GM18858 (cell line): ENCODE data around the gene PCNX3.

Experiments used
- ATAC-seq: cut with Tn5 transposase; IDR thresholded peaks from one replicate; pipeline ENCODE4 v1.9.1; 2021; ENCODE audit not compliant: unreplicated experiment

The PCNX3 gene

GRCh38 chr11:65580031-65580692 lies 35.4 kb upstream of the PCNX3 start:
- ATAC-seq = no peak

DNA sequence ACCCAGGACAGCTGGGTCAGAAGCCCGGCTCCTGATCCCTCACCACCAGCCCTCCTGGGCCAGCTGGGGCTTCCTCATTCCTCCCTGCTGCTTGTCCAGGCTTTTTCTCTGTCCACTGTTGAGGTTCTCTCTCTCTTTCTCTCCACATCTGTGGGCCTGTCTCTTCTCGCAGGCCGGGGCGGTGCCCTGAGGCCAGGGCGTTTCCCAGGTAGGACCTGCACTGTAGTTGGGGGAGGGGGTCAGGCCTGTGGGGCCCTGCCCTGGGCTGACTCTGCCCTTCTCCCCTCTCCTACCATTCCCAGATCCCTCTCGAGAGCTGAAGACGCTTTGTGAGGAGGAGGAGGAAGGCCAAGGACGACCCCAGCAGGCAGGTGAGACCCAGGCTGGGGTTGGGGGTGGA lies 34.8 kb upstream of the PCNX3 start:
- ATAC-seq = no peak

DNA sequence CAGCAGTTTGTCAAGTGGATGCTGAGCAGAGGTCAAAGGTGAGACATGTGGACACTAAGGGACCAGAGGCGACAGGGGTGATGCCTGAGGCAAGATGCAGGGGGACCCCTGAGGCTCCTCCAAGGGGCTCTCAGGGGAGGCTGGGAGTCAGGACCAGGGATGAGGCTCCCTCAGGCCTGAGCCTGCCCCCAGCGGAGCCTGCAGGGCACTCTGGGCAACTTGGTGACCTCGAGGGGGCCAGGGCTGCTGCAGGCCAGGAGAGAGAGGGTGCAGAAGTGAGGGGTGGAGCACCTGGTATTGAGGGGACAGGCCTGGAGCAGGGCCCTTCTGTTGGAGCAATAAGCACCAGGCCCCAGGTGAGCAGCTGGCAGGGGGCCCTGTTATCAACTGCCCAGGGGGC lies 33.6 kb upstream of the PCNX3 start:
- ATAC-seq = no peak

DNA sequence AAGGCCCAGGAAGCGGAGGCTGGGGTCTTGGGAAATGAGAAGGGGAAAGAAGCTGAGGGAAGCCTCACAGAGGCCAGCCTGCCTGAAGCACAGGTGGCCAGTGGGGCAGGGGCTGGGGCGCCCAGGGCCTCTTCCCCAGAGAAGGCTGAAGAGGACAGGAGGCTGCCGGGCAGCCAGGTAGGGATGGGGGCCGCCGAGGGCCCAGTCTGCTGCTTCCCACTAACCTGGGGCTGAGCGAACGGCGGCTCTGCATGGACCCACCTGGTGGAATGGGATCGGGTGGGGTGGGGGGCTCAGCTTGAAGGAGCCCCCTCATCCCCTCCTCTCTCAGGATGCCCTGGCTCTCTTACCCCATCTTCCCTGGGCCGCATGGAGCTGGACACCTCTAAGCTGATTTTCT lies 32.0 kb upstream of the PCNX3 start:
- ATAC-seq = no peak

- no peak for ATAC-seq
Observed at GRCh38 chr11:65584106-65584505, 31.5 kb upstream of the PCNX3 start.

DNA sequence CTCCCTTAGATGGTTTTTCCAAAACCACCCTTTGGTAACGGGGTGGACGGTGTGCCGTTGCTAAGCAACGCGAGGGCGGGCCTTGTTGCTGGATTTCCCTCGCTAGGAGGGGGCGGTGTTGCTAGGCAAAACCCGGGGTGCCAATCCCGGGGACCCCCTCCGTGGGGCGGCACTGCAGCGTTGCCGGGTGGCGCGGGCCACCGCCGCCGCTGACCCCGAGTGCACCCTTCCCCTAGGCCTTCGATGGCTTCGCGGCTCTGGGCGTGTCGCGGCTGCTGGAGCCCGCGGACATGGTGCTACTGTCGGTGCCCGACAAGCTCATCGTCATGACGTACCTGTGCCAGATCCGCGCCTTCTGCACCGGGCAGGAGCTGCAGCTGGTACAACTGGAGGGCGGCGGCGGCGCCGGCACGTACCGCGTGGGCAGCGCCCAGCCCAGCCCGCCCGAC lies 30.8 kb upstream of the PCNX3 start:
- ATAC-seq = no peak

DNA sequence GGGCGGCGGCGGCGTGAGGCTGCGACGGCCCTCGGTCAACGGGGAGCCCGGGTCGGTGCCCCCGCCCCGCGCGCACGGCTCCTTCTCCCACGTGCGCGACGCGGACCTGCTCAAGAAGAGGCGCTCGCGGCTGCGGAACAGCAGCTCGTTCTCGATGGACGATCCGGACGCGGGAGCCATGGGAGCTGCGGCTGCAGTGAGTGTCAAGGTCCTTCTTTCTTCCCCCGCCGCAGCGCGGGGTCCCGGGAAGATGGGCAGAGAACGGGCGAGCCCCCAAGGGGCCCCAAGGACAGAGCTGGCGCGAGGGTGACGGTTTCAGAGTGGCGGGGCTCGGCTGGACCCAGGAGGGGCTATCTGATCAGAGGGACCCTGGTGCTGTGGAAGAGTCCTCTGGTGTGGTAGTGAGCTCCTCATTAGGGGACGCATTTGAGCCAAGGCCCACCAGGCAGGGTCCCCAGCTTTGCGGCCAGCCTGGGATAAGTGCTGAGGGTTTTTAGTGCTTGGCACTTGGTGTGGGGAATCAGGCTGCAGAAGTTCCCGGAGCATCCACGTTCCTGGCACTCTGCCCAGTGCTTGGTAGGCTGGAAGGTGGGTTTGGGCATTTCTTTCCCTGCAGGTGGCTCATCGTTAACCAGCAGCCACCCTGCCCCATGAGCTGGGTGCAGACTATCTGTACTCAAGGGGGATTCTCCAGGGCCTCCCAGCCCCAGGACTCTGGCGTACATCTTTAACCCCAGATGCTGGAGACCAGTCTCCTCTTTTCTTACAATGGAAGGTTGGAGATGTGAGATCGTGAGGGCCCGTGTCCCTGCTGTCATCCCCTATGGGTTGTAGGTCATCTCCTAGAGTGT lies 30.0 kb upstream of the PCNX3 start:
- ATAC-seq = no peak

GRCh38 chr11:65586247-65586630 lies 29.3 kb upstream of the PCNX3 start:
- no peak for ATAC-seq

DNA sequence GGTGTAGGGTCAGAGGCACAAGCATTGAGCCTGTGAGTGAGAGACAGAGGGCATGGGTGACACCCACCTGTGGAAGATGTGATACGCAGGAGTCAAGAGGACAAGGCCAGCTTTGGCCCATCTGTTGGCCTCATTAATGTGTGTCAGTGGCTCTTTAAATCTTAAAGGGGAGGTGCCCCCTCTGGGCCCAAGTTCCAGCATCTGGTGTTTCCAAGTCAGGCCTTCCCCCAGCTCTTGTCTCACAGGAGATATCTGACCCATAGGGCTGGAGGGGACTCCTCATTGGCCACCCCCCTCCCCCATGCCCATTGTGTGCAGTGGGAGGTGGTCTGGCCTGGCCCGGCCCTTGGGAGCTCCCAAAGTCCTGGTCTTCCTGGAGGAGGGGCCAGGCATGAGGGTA lies 28.9 kb upstream of the PCNX3 start:
- ATAC-seq = no peak

GRCh38 chr11:65588199-65589054 lies 27.1 kb upstream of the PCNX3 start:
- ATAC-seq = peak; percentile 57

GRCh38 chr11:65589444-65590239 lies 25.9 kb upstream of the PCNX3 start:
- no peak for ATAC-seq

GRCh38 chr11:65590240-65590738 lies 25.3 kb upstream of the PCNX3 start:
- ATAC-seq = no peak

GRCh38 chr11:65591939-65592857 lies 23.4 kb upstream of the PCNX3 start:
- no peak for ATAC-seq

DNA sequence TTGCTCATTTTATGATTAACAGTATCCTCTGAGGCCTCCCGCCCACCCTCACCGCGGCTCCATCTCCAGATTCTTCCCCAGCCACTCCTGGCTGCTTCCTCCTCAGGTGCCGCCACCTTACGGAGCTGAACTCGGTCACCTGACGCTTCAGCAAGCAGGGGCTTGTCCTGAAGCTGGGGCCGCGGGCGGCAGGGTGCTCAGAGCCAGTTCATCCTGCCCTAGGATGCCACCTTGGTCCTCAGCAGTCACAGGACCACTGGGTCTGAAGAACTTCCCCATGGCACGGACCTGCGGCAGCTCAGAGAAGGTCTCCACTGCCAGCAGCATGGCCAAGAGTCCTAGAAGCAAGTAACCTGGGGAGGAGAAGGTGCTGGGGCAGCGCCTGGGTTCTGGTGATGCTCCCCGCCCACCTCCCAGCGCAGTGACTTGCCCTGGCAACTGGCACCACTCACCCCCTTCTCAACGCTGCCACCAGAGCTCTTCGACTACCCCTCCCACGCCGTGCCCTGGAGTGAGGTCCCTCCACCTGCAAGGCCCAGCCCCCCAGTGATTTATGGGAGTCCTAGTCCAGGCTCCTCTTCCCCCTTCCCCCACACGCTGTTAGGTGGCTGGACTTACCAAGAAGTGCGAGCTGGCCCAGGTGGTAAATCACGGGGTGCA lies 22.6 kb upstream of the PCNX3 start:
- ATAC-seq = no peak

- no peak for ATAC-seq
Observed at GRCh38 chr11:65593518-65594414, 21.8 kb upstream of the PCNX3 start.

GRCh38 chr11:65595131-65595530 lies 20.4 kb upstream of the PCNX3 start:
- ATAC-seq = no peak

DNA sequence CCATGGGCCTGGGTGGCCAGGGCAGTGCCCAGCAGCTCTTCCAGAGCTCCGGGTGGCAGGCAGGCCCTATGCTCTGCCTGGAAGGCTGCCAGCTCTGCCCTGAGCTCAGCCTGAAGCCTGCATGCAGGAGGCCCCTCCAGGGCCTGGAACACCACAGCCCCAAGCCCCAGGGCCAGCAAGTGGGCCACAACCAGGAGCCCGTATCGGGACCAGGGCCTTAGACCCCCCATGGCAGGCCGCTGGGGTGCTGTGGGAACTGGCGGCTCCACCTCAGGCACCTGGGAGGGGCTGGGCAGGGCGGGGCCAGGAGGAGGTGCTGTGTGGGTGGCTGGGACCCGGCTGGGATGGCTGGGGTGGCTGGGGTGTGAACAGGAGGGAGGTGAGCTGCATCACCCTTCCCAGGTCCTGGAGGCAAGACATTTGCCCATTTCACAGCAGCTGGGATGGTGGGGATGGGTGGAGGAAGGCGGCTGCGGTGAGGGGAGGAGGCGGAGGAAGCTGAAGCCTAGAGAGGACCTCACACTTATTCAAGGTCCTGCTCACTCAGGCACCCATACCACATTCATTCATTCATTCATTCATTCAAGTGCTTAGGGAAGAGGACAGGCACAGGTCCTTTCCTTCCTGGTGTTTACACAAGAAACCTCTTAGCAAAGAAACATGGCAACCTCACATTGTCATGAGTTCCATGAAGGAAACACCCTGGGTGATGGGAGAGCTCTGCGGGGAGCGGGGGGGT lies 19.9 kb upstream of the PCNX3 start, which contains the start of gene KCNK7:
KCNK7 (minus strand) TSS at position 258 of the 739 bp plus-strand sequence; CDS start at position 230, 28 bp downstream.
- no peak for ATAC-seq
